ENCODE data around the gene RABGGTA.
A peak's percentile ranks its signal among the peaks of the same experiment; 100 is the strongest.

The RABGGTA gene

DNA sequence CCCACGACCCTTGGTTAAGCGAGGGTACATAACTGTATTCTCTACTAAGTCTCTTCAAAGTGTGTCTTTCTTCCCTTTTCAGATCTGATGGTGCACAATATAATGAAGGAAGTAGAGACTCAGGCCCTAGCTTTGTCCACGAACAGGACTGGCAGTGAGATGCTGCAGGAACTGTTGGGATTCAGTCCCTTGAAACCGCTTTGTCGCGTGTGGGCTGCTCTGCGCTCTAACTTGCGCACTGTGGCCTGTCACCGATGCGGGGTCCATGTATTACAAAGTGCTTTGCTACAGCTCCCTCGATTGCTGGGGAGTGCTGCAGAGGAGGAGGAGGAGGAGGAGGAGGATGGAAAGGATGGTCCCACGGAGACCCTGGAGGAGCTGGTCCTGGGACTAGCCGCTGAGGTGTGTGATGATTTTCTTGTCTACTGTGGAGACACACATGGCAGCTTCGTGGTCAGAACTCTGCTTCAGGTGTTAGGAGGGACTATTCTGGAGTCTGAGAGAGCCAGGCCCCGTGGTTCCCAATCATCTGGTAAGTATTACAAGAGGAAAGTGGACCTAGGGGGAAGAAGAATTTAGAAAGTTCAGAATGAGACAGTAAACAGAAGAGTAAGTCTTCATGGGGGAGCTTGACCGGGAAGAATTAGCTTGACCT lies 29.1 kb upstream of the RABGGTA start:
- no peak for DNase-seq (ENCODE audit: low read depth in 3 of 3)

DNA sequence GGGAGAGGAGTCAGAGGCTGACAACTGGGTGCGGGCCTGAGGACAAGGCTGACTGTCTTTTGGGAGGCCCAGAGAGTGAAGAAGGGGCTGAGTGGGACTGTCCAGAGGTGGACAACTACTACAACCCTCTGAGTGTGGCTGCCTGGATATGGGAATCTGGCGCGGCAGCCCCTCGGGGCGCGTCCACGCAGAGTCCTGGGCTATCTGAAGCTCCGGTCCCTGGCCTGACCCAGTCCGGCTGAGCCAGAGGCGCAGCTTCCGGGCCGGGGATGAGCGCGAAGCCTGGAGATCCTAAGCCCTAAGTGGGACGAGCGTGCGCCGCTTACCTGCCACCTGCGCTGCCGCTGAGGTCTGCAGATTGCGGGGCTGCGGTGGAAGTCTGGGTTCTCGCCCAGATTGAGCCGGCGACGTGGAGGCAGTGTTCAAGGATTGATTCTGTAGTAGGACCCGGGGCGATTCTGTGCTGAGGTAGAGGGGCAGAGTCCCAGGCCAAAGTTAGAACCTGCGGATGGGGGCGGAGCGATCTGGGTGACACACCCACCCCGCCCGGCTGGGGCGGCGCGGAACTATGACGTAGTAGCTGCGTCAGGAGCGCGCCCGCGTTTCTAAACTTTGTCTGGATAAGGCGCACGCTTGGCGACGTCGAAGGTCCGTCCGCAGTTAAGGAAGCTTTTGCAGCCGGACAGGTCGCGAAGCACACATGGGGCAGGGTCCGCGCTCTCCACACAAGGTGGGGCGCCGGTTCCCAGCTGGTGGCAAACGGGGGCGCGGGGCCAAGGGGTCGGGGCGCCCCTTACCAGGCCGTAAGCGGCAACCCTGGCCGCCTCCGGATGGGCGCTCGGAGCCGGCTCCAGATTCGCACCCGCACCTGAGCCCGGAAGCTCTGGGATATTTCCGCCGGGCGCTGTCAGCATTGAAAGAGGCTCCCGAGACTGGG lies 28.1 kb upstream of the RABGGTA start, which contains the start of the genes DHRS1 and NOP9:
TSS of gene DHRS1 (minus strand) at position 526 of the 937 bp plus-strand sequence. CDS start 674 bp downstream, outside the sequence.
TSS of gene NOP9 (plus strand) at position 596 of the 937 bp plus-strand sequence. CDS start at position 701, 105 bp downstream.
- DNase-seq (ENCODE audit: low read depth in 3 of 3) = peak; percentile 87 to 91 (median 89)

DNA sequence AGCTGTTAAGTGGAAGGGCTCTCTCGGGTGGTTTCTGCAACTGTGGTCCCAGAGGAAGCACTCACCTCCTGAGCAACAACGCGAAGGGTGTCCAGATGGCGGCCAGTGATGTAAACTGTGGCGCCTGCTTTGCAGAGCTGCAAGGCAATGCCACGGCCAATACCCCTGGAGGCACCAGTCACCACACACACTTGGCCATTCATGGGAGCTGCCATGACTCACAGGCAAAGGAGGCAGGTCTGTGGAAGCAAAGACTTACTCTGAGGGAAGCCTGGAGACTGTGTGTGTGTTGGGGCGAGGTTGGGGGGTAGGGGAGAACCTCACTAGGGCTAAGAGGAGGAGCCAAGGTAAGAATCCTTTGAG lies 27.5 kb upstream of the RABGGTA start:
- DNase-seq (ENCODE audit: low read depth in 3 of 3) = no peak

DNA sequence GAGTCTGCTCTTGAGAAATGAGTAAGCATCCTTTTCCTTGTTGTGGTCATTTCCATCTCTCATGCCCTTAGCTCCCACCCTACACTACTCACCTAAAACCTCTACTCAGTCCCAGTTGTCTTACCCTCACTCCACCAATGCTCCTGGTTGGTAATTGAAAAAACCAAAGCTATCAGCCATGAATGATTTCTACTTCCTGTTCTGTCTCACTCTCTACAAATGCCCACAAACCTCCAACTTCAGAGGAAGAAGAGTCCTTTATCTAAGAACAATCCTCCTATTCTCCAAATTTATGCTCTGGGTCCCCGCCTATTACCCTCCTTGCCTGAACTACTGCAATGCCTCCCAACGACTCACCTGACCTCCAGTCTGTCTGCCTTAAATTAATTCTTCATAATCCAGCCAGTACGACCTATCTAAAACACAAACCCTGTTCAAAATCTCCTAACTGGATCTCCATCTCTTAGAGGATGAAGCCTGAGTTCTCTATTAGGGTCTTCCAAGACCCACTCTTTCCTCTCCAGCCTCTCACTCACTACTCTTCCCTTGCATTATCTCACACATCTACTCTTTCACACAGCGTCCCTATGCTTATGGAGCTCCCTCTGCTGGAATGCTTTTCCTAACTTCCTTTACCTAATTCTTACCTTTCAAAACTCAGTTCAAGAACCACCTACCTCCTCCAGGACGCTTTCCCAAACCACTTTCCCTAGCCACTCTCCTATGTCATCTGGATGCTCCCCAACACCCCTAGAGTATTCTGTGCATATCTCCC lies 26.0 kb upstream of the RABGGTA start:
- no peak for DNase-seq (ENCODE audit: low read depth in 3 of 3)

DNA sequence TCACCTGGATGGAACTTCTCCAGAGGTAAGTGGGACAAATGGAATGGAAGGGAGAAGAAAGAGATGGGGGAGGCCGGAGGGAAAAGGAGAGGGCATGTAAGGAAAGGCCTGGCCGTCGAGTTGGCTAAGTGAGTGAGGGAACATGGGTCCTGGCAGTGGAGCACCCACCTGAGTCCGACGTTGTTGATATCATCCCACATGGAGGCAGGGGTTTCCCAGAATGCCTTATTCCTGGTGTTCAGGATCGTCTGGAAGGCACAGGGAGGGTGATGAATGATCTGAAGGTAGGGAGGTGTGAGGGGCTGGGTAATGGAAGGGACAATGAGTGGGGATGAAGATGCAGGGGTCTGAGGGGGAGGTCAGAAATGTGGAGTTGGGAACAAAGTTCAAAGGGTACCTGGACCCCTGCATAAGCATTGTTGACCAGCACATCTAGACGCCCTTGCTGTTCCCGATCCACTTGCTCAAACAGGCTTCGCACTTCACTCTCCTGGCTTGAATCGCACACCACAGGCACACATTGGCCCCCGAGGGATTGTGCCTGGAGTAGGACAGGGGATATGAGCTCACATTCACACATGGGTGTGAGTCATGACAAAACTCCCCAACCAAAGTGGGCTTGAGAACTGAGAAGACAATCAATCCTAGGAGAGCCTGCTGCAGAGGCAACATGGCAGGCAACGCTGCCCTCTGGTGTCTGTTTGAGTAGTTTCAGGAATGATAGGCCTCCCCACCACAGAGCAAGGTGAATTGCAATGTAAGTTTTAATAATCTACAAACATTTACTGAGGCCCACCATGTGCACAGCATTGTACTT lies 25.2 kb upstream of the RABGGTA start:
- peak; percentile 52 to 70 (median 69) for DNase-seq (ENCODE audit: low read depth in 3 of 3)

DNA sequence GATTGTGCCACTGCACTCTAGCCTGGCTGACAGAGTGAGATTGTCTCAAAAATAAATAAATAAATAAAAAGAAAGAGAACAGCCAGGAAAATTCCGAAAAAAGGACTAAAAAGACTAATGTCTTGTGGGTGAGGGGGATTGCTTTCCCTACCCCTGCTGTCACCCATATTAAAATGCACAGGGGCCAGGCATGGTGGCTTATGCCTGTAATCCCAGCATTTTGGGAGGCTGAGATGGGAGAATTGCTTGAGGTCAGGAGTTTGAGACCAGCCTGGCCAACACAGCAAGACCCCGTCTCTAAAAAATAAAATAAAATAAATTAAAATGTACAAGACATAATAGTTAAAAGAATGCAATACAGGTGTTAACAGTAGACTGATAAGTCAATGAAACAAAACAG lies 22.1 kb upstream of the RABGGTA start:
- DNase-seq (ENCODE audit: low read depth in 3 of 3) = no peak

DNA sequence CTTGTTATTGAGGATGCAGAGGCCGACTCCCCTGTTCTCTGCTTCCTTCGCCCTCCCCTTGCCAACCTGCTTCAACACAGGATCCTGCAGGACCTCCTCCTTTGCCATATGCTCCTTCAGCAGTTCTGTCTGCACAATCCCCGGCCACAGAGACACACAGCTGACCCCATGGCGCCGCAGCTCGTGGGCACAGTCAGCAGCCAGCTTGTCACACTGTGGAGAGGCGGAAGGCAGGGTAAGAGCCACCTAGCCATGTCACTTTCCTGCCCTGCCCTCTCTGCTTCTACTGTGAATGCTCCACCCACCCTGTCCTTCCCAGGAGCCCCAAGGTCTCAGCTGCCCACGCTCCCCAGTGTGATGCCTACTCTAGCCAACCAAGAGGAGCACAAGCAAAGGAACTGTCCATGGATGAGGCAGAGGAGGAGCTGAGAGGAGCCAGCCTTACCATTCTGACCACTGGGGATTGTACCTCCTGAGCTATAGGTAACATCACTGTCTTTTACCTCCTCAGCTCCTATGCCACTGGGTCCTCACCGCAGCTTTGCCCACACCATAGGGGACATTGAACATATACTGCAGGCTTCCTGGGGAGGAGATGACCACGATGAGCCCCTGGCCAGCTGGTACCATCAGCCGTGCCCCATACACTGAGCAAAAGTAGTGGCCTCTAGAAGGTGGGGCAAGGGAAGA lies 20.9 kb upstream of the RABGGTA start:
- DNase-seq (ENCODE audit: low read depth in 3 of 3) = no peak

DNA sequence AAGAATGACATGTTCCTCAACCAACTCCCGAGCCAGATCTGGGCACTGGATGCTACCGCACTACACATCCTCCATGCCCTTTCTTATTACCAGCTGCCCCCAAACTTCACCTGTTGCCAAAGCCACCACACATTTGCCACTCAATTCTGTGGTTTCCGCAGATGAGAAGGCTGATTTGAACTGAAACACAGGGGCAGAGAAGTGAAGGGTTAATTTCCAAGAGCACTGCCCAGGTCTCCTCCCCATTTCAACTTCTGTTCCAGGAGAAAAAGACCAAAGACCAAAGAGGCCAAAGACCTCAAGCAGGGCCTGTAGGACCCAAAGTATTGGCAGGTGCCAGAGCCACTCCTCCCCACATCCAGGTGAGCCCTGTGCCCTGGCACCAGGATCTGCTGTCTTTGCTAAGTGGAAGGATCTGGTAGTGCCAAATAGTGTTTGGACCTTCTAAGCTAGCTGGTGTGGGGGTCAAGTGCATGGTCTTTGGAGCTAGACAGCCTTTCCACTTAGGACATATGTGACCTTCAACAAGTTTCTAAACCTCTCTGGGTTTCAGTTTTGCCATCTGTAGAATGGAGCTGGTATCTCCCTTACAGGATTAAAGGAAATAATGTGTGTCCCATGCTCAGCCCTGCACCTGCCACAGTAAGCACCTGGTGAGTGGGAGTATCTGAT lies 20.2 kb upstream of the RABGGTA start:
- no peak for DNase-seq (ENCODE audit: low read depth in 3 of 3)

DNA sequence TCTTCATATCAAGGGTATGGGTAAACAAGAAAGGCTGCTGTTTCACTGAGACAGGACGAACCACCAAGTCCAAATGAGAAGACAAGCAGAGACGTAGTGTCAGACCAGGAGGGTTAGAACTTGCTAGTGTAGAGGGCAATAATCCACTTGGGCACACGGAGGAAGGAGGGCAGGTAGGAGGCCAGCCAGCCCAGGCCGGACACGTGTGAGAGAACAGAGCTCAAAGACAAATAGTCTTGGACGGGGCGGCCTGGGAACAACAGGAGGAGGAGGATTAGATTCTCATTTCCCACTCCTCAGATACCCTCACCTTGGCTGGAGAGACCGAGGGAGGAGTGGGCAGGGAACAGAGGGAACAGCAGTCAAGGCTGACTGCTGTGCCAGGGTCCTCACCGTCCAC lies 19.3 kb upstream of the RABGGTA start:
- DNase-seq (ENCODE audit: low read depth in 3 of 3) = no peak

DNA sequence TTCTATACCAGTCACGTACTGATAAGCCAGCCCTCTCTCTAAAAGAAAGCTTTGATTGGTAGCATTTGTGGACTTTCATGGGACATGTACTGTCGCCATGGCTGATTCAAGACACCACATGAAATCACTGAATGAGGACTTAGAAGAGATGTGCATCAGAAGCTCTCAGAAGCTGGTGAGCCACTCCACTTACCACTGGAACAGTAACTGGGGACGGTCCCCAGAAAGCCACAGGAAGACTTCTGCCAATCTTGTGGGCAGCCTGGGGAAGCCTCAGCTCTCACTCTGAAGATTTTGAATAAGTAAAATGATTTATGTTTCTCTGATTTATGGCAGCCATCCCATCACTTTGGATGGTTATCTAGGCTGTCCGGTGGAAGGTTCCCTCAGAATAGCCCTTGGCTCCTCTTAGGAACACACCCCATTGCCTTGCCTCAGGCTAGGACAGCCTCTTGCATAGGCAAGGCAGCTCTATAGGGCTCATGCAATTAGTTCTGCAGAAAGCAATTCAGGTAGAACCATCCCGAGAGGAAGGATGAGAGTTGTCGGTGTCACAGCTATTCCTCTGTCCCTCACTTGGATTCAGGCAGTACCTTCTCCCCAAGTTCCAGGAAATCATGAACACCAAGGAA lies 18.4 kb upstream of the RABGGTA start:
- peak in 1 of 3 experiments; percentile 71 for DNase-seq (ENCODE audit: low read depth in 3 of 3)

DNA sequence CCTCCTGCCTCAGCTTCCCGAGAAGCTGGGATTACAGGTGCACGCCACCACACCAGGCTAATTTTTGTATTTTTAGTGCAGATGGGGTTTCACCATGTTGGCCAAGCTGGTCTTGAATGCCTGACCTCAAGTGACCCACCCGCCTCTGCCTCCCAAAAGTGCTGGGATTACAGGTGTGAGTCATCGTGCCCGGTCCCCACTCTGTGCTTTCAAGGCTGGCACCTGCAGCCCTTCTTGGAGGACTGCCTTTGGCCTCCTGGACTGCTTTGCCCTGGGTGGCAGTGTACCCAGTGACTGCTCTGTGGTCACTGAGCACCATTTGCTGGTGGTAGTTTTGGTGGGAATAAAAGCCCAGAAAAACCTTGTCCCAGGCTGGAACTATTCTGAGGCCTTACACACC lies 15.6 kb upstream of the RABGGTA start:
- DNase-seq (ENCODE audit: low read depth in 3 of 3) = no peak

DNA sequence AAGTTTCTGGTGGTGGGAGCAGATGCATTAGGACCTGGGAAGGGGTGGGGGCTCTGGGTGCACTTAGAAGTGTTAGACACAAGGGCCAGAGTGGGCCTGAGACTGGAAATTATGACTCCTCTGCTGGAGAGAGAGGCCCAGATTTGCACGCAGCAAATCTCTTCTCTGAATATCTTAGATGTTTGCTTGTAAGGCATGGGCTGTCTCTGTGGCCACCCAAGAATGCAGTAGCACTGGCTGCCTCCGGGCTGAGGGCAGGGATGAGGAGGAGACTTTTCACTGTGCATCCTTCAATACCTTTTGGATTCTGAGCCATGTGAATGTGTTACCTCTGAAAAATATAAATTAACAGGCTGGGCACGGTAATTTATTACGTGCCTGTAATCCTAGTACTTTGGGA lies 14.0 kb upstream of the RABGGTA start:
- no peak for DNase-seq (ENCODE audit: low read depth in 3 of 3)

DNA sequence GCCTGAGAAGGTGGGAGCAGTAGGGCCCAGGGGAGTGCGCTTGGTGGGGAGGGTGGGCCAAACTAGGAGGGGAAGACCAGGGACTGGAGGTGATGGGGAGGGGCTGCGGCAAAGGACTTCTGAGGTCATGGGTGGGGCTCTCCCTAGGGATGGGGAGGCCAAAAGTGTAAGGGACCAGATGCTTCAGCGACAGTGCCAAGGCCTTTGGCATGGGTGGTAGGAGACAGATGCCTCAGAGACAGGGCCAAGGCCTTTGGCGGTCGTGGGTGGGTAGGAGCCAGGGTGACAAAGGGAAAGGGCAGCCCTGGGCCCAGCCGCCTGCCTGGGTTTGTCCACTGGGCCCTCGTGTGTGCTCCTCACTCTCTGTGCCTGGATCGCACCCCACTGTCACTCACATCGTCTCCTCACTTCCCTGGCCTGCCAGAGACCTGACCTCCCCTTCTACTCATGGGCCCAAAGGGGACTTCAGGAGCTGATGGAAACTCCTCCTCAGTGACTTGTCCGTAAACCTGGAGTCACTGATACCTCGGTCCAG lies 13.2 kb upstream of the RABGGTA start:
- DNase-seq (ENCODE audit: low read depth in 3 of 3) = no peak

DNA sequence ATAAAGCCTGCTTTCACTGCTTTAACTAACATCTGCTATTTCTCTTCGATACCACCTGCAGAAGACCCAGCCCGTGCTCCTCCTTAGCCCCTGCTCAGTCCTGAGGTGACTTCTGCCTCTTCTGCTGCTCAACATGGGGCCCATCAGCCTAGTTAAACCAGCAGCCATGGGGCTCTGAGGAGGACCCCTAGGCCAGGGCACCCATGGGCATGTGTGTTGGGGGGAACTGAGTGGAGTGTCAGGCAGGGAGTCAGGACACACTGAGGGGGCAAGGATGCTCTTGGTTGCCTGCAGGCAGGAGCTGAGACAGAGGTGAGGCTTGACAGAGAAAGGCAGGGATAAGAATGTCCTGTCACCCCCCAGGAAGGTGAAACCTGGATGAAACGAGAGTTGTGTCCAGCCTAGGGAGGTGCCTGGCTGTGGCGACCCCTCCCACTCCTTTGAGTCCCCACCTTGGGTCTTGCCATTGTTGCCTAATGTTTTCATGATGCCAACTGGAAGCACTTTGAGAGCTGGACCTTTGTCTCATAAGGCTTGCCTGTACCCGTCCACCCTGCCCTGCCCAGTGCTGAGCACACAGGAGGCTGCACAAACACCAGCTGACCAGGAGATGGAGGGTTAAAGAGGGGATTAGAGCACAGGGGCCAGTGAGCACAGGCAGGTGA lies 12.5 kb upstream of the RABGGTA start:
- no peak for DNase-seq (ENCODE audit: low read depth in 3 of 3)

DNA sequence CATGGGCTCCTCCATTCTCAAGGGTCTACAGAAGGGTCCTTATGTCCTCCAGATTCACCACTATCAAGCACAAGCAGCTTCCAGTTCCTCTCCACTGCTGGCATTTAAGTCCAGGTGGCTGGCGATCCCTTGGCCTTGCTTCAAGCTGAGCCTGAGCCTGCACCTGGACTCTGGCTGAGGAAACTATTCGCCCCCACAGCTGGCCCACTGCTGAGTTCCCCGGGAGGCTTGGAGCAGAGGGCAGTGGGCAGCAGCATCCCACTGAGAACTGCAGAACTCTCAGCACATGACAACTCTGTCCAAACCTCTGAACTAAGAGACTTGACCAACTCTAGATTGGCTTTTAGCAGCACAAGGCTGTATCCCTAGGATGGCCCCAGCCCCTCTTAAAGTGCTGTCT lies 11.3 kb upstream of the RABGGTA start:
- DNase-seq (ENCODE audit: low read depth in 3 of 3) = no peak

DNA sequence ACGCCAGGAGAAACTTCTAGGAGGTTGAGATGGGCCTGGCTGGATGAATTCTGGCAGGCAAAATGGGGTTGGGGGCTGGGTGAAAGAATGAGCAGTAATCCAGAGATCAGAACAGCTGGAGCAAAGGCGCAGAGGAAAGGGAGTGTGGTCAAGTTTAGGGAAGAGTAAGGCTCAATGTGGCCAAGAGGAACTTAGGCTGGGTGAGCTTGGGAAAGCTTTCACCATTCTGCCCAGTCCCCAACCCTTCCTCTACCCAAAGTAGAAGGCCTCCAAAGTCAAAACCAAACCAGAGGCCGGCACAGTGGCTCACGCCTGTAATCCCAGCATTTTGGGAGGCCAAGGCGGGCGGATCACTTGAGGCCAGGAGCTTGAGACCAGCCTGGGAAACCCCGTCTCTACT lies 10.2 kb upstream of the RABGGTA start:
- no peak for DNase-seq (ENCODE audit: low read depth in 3 of 3)

DNA sequence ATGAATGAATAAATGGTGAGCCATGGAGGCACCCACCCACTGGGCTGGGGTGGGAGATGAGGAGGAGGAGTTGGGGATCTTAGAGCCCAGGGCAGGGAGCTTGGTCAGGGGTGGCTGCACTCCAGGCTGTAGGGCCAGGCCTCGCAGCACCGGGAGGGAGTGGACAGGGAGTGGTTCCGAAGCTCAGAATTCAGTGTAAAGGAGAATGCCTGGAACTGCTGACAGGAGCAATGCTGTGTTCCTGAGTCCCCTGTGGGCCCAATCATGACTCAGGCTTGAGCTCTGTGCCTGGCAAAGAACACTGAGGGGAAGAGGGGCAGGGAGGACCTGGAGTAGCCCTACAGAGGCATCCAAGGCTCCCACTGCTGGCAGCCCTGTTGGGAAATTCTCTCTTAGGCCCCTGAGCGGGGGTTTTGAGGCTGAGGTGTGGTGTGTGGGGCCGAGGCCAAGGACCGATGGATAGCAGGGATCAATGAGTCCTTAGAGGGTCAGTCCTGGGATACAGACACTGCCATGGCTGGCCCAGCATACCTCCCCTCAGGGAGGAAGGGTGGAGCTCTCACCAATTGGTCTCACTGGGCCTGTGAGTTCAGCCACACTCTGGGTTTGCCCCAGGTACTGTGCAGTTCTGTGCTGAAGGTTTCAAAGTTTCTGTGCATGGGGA lies 9.5 kb upstream of the RABGGTA start:
- DNase-seq (ENCODE audit: low read depth in 3 of 3) = no peak

Data from stimulated activated CD4-positive, alpha-beta T cell treated with anti-CD3 and anti-CD28 coated beads, TNF-alpha, amount 100 ng/mL, for 24 hours (primary cell).